GM23248 (cell line): Measurements from ENCODE around the gene RPN2. TPM values are rescaled to one million over a fixed set of nuclear protein-coding genes. Genes with fewer than 3 reads are reported as not detected.
A peak's percentile ranks its signal among the peaks of the same experiment; 100 is the strongest.
"Not testable (repeated sequence)": the region's sequence is repeated elsewhere in the genome, so short reads cannot be mapped to it uniquely, and the experiment has no call there.

ENCODE experiments used
- DNase-seq: peaks from one replicate; pipeline ENCODE4 v3.0.0-alpha.2; 2015
- H2AFZ ChIP-seq: fragments of 200-600 bp; sonication (generic); 2 replicates; pipeline ENCODE4 v1.6.1; 2016; ENCODE audit warnings: antibody characterized with exemption
- H3F3A ChIP-seq: fragments of 200-600 bp; sonication (generic); 2 replicates; pipeline ENCODE4 v1.6.1; 2016; ENCODE audit warnings: mild to moderate bottlenecking, antibody characterized with exemption, mixed run types; ENCODE audit not compliant: insufficient read depth
- H3K27ac ChIP-seq: fragments of 200-600 bp; sonication (generic); 2 replicates; pipeline ENCODE4 v1.5.1; 2016; ENCODE audit warnings: mild to moderate bottlenecking
- H3K27me3 ChIP-seq: fragments of 200-600 bp; sonication (generic); replicated peaks from 2 replicates; pipeline ENCODE4 v1.6.1; 2016; ENCODE audit warnings: mild to moderate bottlenecking; ENCODE audit not compliant: insufficient read depth
- H3K36me3 ChIP-seq: fragments of 200-600 bp; sonication (generic); 2 replicates; pipeline ENCODE4 v1.6.1; 2016; ENCODE audit warnings: low read depth, mild to moderate bottlenecking
- H3K4me1 ChIP-seq: fragments of 200-600 bp; sonication (generic); 2 replicates; pipeline ENCODE4 v1.6.1; 2016; ENCODE audit warnings: mild to moderate bottlenecking; ENCODE audit not compliant: insufficient read depth
- H3K4me2 ChIP-seq: fragments of 200-600 bp; sonication (generic); one replicate; pipeline ENCODE4 v1.6.1; 2016; ENCODE audit warnings: mild to moderate bottlenecking; ENCODE audit not compliant: unreplicated experiment
- H3K4me3 ChIP-seq: fragments of 200-600 bp; sonication (generic); 2 replicates; pipeline ENCODE4 v1.5.1; 2016; ENCODE audit warnings: mild to moderate bottlenecking
- H3K79me2 ChIP-seq: fragments of 200-600 bp; sonication (generic); 2 replicates; pipeline ENCODE4 v1.6.1; 2016; ENCODE audit warnings: mild to moderate bottlenecking; ENCODE audit not compliant: insufficient read depth
- H3K9ac ChIP-seq: fragments of 200-600 bp; sonication (generic); 2 replicates; pipeline ENCODE4 v1.6.1; 2016; ENCODE audit warnings: mild to moderate bottlenecking
- H3K9me2 ChIP-seq: fragments of 200-600 bp; sonication (generic); 2 replicates; pipeline ENCODE4 v1.6.1; 2016; ENCODE audit warnings: mixed run types, mild to moderate bottlenecking, moderate library complexity; ENCODE audit not compliant: insufficient read depth
- H3K9me3 ChIP-seq: fragments of 200-600 bp; sonication (generic); one replicate; pipeline ENCODE4 v1.6.1; 2017; ENCODE audit warnings: low read depth
- H4K20me1 ChIP-seq: fragments of 200-600 bp; sonication (generic); 2 replicates; pipeline ENCODE4 v1.6.0; 2016; ENCODE audit not compliant: insufficient read depth
- EZH2 ChIP-seq: fragments of 200-600 bp; sonication (generic); IDR thresholded peaks from 2 replicates; pipeline ENCODE4 v1.6.1; 2018; ENCODE audit warnings: antibody characterized with exemption, mild to moderate bottlenecking; ENCODE audit not compliant: insufficient read depth, poor library complexity, severe bottlenecking
- EZH2phosphoT487 ChIP-seq: fragments of 200-600 bp; sonication (generic); IDR thresholded peaks from 2 replicates; pipeline ENCODE4 v1.6.1; 2018; ENCODE audit warnings: antibody characterized with exemption, moderate library complexity, mild to moderate bottlenecking, low read depth; ENCODE audit not compliant: insufficient read depth
- WGBS, 2 experiments: methylation state at CpG; one replicate each; pipeline ENCODE4 v1.1.6; 2015 to 2017; ENCODE audit warnings: low lambda C conversion rate in 2 of 2, low coverage in 1 of 2; ENCODE audit errors: missing lambda C conversion rate in 2 of 2; 5-methylcytosine and 5-hydroxymethylcytosine counted together
- in situ Hi-C: fragments of 300-500 bp; cut with MboI; formaldehyde crosslinking; loops from 2 replicates; pipeline ENCODE4 v1.15.0; 2020
- polyA plus RNA-seq: library from polyadenylated mRNA; unstranded; fragments of >200 nt; fragmentation: Nextera tagmentation; extraction: Ambion mirVana; gene quantifications from 2 replicates; pipeline ENCODE4 v1.2.1, GENCODE V29; 2016
- total RNA-seq: library from RNA; depleted of rRNA; stranded (reverse); fragments of >200 nt; shearing (Covaris generic); gene quantifications from 2 replicates; pipeline ENCODE4 v1.2.3, GENCODE V29; 2014

Gene RPN2
- total and polyA plus RNA-seq, 2 experiments from 2014 or later: 368 to 379 TPM

GRCh38 chr20:37142708-37143107 lies 36.4 kb upstream of the RPN2 start:
- DNase-seq: peak; percentile 23
- Histone ChIP-seq H3F3A (no peaks in the 10 kb centered on the region), H2AFZ (no peak overlapping the region), H3K4me1 (no peaks in the 10 kb centered on the region), H3K4me2 (no peak overlapping the region), H3K4me3 (no peak overlapping the region), H3K9ac (no peak overlapping the region), H3K79me2 (no peaks in the 10 kb centered on the region), H3K9me2 (no peaks in the 10 kb centered on the region), H4K20me1 (no peaks in the 10 kb centered on the region), H3K27me3 (no peaks in the 10 kb centered on the region), H3K27ac (no peak overlapping the region), H3K9me3 (no peaks in the 10 kb centered on the region), H3K36me3 (no peaks in the 10 kb centered on the region)
- in situ Hi-C loops: no loop called here
- WGBS, 2 experiments: 85 to 86% methylated on average over 3 of the region's 3 CpGs
- no peak for TF ChIP-seq EZH2
- TF ChIP-seq EZH2phosphoT487: no peak

- Histone ChIP-seq H3K27ac (no peak overlapping the region), H3K4me2 (no peak overlapping the region), H2AFZ (no peak overlapping the region), H3K4me3 (no peak overlapping the region), H3K9ac (no peak overlapping the region), H3K27me3 (no peaks in the 10 kb centered on the region), H3F3A (no peaks in the 10 kb centered on the region), H4K20me1 (no peaks in the 10 kb centered on the region), H3K36me3 (no peaks in the 10 kb centered on the region), H3K4me1 (no peaks in the 10 kb centered on the region), H3K9me3 (no peaks in the 10 kb centered on the region), H3K9me2 (no peaks in the 10 kb centered on the region), H3K79me2 (no peaks in the 10 kb centered on the region)
- in situ Hi-C loops: no loop called here
- 80 to 81% methylated on average over 8 of the region's 8 CpGs for WGBS, 2 experiments
- no peak for DNase-seq
- no peak for TF ChIP-seq EZH2
- no peak for TF ChIP-seq EZH2phosphoT487
Observed at GRCh38 chr20:37144856-37145404, 34.2 kb upstream of the RPN2 start.

GRCh38 chr20:37147250-37147649 lies 31.9 kb upstream of the RPN2 start:
- TF ChIP-seq EZH2phosphoT487: no peak
- no peak for TF ChIP-seq EZH2
- no peak for DNase-seq
- H3K9me3 ChIP-seq: no peaks in the 10 kb centered on the region
- no peaks in the 10 kb centered on the region for H4K20me1 ChIP-seq
- no peaks in the 10 kb centered on the region for H3K4me1 ChIP-seq
- in situ Hi-C loops: no loop called here
- no peak overlapping the region for H3K9ac ChIP-seq
- H3K36me3 ChIP-seq: no peaks in the 10 kb centered on the region
- no peaks in the 10 kb centered on the region for H3K27me3 ChIP-seq
- no peaks in the 10 kb centered on the region for H3K79me2 ChIP-seq
- H3K9me2 ChIP-seq: no peaks in the 10 kb centered on the region
- 94 to 95% methylated on average over 6 of the region's 6 CpGs for WGBS, 2 experiments
- no peaks in the 10 kb centered on the region for H3F3A ChIP-seq
- H3K4me2 ChIP-seq: no peak overlapping the region
- H3K4me3 ChIP-seq: no peak overlapping the region
- H2AFZ ChIP-seq: no peak overlapping the region
- H3K27ac ChIP-seq: no peak overlapping the region

- H3K9me2 ChIP-seq, H3K36me3 ChIP-seq, H3K27ac ChIP-seq, H3F3A ChIP-seq, H3K9me3 ChIP-seq, H3K4me3 ChIP-seq, H3K4me2 ChIP-seq, H3K9ac ChIP-seq, H3K27me3 ChIP-seq, H4K20me1 ChIP-seq, in situ Hi-C loops, DNase-seq, H3K79me2 ChIP-seq, H3K4me1 ChIP-seq, H2AFZ ChIP-seq: not testable (repeated sequence)
- 90% methylated on average over 18 of the region's 33 CpGs; no CpG with 5 or more reads in 1 of the 2 experiments for WGBS, 2 experiments
Observed at GRCh38 chr20:37150864-37151263, 28.3 kb upstream of the RPN2 start.

GRCh38 chr20:37151529-37151928 lies 27.6 kb upstream of the RPN2 start:
- Histone ChIP-seq H3K9me3 (no peaks in the 10 kb centered on the region), H3K9ac (no peak overlapping the region), H3K4me1 (no peaks in the 10 kb centered on the region), H2AFZ (no peak overlapping the region), H4K20me1 (no peaks in the 10 kb centered on the region), H3K4me3 (no peak overlapping the region), H3K27ac (no peak overlapping the region), H3K4me2 (no peak overlapping the region), H3F3A (no peaks in the 10 kb centered on the region), H3K79me2 (no peaks in the 10 kb centered on the region), H3K9me2 (no peaks in the 10 kb centered on the region), H3K27me3 (no peaks in the 10 kb centered on the region), H3K36me3 (no peaks in the 10 kb centered on the region)
- in situ Hi-C loops: no loop called here
- WGBS, 2 experiments: 63 to 64% methylated on average over 3 to 4 of the region's 4 CpGs
- no peak for TF ChIP-seq EZH2
- no peak for DNase-seq
